ENCODE data around the gene NUDT9.
"Not testable (repeated sequence)": the region's sequence is repeated elsewhere in the genome, so short reads cannot be mapped to it uniquely, and the experiment has no call there.

The NUDT9 gene, protein sequence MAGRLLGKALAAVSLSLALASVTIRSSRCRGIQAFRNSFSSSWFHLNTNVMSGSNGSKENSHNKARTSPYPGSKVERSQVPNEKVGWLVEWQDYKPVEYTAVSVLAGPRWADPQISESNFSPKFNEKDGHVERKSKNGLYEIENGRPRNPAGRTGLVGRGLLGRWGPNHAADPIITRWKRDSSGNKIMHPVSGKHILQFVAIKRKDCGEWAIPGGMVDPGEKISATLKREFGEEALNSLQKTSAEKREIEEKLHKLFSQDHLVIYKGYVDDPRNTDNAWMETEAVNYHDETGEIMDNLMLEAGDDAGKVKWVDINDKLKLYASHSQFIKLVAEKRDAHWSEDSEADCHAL

DNA sequence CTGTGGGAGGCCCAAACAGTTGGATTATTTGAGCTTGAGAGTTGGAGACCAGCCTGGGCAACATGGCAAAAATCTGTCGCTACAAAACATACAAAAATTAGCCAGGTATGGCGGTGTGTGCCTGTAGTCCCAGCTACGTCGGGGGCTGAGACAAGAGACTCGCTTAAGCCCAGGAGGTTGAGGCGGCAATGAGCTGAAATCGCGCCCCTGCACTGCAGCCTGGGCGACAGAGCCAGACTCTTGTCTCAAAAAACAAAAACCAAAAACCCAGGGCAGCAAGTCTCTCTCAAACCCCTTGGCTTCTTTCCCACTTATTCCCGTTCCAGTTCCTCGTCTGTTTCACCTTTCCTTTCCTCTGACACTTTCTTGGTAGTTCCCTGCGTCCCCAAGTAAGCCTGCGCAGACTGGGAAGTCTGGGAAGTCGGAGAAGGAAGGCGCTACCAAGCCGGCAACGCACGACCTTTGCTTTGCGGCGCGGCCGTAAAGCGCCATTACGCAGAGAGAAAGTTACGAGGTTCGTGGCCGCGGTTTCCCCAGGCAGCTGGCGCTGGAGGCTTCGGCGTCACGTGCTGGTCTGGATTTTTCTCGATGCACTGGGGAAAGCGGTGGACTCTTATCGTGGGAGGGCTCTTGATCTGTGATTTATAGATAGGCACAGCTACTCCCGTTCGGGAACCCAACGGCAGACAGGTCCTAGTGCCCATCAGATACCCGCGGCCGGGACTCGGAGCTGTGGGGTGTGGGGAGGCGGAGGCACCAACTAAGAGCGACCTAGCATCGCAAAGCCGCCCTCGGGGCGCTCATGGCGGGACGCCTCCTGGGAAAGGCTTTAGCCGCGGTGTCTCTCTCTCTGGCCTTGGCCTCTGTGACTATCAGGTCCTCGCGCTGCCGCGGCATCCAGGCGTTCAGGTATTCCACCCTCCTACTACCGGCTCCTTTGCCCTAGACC, at the start of gene NUDT9:
TSS of gene NUDT9 (plus strand) at position 470 of the 949 bp plus-strand sequence. CDS start at position 803, 333 bp downstream.
- in situ Hi-C loops (cut with MboI; ENCODE audit: low sequenced_read_pairs): no loop called here

DNA sequence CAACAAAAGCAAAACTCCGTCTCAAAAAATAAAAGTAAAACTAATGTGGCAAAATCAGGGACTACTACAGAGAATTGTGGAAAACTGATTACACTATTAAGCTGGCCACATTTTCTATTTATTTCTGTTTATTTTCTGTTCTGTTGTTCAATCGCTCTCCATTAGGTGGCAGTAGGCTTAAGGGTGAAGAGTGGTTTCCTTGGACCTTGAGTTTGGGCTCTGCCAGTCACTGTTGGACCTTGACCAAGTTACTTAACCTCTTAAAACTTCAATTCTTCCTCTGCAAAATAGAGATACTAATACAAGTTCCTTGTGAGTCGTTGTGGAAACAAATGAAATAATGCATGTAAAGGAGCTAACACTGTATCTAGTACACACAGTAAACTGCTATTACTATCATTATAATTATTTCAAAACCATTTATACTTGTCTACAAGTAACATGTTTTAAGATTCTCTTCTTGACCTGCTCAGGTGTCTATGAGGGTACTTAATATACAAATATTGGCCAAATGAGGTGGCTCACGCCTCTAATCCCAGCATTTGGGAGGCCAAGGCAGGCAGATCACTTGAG, 46.6 kb upstream of the NUDT9 start:
- in situ Hi-C loops (cut with MboI; ENCODE audit: low sequenced_read_pairs): no loop called here

DNA sequence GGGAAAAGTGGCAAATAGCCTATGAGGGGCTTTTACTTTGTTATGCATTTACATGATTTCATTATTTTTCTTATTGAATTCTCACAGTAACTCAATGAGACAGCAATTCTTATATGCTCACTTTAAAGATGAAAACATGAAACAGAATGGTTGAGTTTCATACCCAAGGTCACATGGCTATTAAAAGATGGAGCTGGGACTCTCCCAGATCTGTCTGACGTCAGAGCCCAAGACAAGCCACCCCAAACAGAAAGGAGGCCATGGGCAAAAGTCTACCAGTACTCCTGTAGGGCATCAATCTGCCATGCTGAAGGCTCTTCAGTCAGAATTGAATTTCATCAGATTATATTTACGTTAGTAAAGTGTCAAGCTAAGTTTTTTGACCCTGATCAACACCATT, 44.6 kb upstream of the NUDT9 start:
- in situ Hi-C loops (cut with MboI; ENCODE audit: low sequenced_read_pairs): no loop called here

DNA sequence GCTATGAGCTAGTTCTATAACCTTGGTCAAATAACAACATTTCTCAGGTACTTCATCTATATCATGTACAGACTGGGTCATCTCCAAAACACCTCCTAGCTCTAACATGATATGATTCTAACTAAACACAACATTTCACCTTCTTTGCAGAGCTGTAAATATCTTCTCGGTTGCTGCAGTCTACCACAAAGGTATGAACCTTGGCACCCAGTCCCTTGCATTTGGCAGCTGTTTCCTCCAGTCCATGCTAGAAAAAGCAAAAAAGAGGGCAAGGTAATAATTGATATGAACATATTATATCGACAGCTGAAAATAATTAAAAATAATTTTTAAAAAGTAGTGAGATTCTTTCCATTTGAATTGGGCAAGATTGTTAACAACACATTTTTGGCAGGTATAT, 40.3 kb upstream of the NUDT9 start:
- in situ Hi-C loops (cut with MboI; ENCODE audit: low sequenced_read_pairs): no loop called here

DNA sequence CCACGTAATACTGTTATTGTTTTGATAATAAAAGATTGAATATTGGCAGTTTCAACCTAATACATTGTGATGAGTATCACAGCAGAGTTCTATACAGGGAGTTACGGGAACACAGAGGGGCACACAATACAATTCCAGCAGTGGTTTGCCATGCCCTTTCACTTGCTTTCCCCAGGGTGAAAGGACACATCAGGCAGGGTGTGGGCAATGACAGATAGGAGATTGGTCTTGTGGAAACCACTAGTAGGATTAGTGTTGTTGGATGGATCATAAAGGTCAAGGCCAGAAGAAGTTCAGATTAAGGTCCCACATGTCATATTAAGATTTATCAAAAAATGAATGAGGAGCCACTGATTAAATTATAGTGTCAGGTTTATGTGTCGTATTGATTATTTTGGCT, 39.4 kb upstream of the NUDT9 start:
- in situ Hi-C loops (cut with MboI; ENCODE audit: low sequenced_read_pairs): no loop called here

DNA sequence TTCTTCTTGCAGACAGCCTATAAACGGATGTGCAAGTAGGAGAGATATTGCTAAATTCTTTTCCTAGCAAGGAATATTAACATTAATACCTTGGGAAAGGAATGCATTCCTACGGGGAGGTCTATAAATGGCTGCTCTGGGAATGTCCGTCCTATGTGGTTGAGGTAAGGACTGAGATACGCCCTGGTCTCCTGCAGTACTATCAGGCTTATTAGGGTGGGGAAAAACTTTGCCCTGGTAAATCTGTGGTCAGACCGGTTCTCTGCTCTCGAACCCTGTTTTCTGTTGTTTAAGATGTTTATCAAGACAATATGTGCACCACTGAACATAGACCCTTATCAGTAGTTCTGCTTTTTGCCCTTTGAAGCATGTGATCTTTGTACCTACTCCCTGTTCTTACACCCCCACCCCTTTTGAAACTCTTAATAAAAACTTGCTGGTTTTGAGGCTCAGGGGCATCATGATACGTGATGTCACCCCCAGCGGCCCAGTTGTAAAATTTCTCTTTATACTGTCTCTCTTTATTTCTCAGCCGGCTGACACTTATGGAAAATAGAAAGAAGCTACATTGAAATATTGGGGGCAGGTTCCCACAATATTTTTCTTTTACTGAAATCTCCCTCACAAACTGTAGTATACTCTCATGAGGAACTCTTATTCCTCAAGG, 37.8 kb upstream of the NUDT9 start:
- in situ Hi-C loops (cut with MboI; ENCODE audit: low sequenced_read_pairs): not testable (repeated sequence)

DNA sequence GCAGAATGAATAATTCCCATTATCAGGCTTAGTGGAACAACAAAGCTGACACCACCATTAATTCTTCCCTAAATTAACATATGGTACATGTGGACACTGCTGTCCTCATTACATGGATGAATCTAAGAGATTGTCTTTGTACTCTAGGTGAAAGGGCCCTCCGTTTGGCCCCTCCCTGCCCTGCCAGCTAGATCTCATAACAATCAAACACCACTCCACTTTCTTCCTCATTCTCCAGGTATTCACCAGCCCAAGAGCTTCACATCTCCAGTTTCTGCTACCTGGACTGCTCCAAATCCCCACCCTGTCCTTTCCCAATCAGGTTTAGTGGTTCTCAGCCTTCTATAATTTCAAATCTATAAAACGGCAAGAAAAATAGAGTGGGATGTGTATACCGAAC, 35.1 kb upstream of the NUDT9 start:
- in situ Hi-C loops (cut with MboI; ENCODE audit: low sequenced_read_pairs): no loop called here

DNA sequence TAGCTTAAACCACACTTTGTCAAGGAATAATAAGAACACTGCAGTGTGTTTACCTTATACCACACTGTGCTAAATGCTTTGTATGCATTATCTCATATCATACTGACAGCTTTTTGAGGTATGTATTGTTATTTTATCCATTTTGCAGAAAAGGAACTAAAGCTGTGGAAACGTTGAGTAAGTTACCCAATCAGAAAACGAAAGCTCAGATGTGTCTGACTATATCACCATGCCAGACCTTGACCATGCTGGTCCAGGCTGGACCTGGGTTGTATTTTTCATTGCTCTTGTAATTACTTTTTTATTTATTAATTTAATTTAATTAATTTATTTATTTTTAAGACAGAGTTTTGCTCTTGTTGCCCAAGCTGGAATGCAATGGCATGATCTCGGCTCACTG, 33.5 kb upstream of the NUDT9 start:
- in situ Hi-C loops (cut with MboI; ENCODE audit: low sequenced_read_pairs): no loop called here

DNA sequence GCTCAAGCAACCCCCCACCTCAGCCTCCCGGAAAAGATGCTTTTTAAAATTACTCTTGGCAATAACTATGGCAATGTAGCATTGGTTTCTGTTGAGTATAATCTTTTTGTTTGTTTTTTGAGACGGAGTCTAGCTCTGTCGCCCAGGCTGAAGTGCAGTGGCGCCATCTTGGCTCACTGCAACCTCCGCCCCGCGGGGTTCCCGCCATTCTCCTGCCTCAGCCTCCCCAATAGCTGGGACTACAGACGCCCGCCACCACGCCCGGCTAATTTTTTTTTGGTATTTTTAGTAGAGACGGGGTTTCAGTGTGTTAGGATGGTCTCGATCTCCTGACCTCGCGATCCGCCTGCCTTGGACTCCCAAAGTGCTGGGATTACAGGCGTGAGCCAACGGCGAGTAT, 32.3 kb upstream of the NUDT9 start:
- in situ Hi-C loops (cut with MboI; ENCODE audit: low sequenced_read_pairs): not testable (repeated sequence)

DNA sequence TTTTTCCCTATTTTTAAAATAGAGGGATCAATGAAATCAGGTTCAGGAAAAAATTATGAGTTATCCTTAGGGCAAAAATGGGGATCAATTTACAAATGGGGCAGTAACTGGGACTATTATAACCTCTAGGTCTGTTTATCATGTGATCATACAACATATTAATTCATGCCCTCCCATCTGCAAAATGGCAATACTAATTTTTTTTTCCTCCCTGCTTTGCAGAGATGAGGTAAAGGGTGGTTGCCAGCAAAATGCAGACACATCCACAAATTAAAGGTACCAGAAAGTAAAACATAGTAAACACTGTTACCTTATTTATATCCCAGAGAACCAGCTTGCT, 31.9 kb upstream of the NUDT9 start:
- in situ Hi-C loops (cut with MboI; ENCODE audit: low sequenced_read_pairs): no loop called here

DNA sequence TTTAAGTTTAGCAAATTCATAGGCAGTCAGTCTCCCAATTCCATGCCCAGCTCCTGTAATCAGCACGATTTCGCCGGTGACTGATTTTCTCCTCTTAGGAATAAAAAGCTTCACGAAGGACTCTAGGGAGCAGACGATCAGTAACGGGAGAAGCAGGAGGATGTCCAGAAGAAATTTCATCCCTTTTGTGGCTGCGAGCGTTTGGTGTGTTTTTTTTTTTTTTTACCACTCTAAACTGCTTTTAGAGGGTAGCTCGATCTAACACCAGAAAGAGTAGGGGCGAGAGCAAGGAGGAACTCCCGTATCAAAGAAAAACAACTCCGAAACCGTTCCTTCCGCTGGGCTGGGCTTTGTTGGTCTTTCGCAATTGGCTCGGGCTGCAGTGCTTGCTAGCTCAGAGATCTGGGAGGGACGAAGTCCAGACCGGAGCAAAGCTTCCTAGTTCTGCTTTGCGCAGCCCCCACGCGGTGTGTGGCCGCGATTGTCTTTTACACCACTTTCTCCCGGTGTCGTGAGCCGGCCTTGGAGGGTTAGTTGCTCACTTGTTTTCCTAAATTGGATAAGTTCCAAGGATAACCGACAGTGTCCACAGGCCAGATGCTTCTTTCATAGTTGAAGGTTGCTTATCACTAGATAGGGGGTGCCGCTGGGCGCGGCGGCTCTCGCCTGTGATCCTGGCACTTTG, 31.3 kb upstream of the NUDT9 start, which contains the start of gene HSD17B11:
TSS of gene HSD17B11 (minus strand) at position 298 of the 685 bp plus-strand sequence. CDS start at position 180, 118 bp downstream.
- in situ Hi-C loops (cut with MboI; ENCODE audit: low sequenced_read_pairs): no loop called here

DNA sequence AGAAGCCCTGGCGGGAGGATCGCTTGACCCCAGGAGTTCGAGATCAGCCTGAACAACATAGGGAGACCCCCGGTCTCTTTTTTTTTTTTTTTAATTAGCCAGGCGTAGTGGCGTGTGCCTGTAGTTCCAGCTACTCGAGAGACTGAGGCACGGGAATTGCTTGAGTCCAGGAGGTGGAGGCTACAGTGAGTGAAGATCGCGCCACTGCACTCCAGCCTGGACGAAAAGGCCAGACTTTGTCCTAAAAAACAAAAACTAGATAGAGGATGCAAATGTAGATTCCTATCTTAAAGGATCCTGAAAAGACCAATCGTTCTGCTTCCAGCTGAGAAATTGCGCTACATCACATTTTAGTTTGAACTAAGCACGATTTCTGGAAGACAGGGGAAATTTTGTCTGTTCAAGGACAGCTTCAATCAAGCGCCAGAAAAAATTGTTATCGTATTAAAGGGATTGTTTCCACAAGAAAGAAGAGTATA, 30.8 kb upstream of the NUDT9 start:
- in situ Hi-C loops (cut with MboI; ENCODE audit: low sequenced_read_pairs): no loop called here

DNA sequence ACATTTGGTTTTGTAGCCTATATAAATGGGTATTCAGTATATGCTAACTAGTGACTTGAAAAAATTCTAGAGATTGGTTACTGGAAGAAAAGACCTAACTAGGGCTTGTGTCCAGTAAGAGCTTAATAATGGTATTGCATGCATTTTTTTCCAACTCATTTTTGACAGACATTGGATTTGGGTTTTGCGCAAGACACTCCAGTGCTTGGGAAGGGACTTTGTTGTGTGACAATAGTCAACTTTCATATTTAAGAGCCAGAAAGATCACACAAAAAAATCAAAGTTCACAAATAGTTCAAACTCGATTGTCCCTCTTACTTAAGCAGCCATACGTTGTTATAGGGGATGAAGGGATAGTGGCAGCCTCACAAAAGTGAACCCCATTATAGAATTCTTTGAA, 30.2 kb upstream of the NUDT9 start:
- in situ Hi-C loops (cut with MboI; ENCODE audit: low sequenced_read_pairs): no loop called here

DNA sequence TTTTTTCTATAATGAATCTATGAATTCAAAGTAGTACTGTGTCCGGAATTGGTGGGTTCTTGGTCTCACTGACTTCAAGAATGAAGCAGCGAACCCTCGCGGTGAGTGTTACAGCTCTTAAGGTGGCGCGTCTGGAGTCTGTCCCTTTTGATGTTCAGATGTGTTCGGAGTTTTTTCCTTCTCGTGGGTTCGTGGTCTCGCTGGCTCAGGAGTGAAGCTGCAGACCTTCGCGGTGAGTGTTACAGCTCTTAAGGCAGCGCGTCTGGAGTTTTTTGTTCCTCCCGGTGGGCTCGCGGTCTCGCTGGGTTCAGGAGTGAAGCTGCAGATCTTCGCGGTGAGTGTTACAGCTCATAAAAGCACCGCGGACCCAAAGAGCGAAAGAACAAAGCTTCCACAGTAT, 27.3 kb upstream of the NUDT9 start:
- in situ Hi-C loops (cut with MboI; ENCODE audit: low sequenced_read_pairs): not testable (repeated sequence)

DNA sequence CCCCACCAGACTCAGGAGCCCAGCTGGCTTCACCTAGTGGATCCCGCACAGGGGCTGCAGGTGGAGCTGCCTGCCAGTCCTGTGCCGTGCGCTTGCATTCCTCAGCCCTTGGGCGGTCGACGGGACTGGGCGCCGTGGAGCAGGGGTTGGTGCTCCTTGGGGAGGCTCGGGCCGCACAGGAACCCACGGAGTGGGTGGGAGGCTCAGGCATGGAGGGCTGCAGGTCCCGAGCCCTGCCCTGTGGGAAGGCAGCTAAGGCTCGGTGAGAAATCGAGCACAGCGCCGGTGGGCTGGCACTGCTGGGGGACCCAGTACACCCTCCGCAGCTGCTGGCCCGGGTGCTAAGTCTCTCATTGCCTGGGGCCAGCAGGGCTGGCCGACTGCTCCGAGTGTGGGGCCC, 26.5 kb upstream of the NUDT9 start:
- in situ Hi-C loops (cut with MboI; ENCODE audit: low sequenced_read_pairs): not testable (repeated sequence)

DNA sequence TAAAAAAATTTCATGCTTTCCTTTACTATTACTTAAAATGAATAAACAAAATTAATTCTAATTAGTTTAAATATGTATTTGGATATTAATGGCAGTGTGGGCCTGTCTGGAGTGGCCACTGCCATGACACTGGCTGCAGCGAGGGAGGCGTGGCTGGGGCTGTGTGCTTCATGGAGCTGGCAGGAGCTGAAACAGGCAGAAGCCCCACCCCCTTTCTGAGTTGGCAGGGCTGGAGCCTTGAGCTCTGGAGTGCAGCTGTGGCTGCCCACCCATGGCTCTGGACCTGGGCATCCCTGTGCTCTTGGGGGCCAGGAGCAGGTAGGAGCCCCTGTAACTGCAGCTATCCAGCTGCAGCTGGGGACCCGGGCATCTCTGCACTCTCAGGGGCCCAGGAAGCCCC, 23.2 kb upstream of the NUDT9 start:
- in situ Hi-C loops (cut with MboI; ENCODE audit: low sequenced_read_pairs): no loop called here

DNA sequence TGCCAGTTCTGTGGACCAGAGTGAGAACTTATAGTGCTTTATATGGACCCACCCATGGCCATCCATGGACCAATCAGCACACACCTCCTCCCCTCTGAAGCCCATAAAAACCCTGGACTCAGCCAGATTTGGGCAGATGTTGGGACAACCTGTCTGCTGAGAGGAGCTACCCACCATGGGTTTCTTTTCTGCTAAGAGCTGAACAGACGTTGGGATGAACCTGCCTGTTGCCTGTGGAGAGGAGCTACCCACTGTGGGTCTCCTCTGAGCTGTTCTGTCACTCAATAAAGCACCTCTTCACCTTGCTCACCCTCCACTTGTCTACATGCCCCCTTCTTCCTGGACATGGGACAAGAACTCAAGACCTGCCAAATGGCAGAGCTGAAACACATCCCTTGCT, 22.4 kb upstream of the NUDT9 start:
- in situ Hi-C loops (cut with MboI; ENCODE audit: low sequenced_read_pairs): no loop called here

DNA sequence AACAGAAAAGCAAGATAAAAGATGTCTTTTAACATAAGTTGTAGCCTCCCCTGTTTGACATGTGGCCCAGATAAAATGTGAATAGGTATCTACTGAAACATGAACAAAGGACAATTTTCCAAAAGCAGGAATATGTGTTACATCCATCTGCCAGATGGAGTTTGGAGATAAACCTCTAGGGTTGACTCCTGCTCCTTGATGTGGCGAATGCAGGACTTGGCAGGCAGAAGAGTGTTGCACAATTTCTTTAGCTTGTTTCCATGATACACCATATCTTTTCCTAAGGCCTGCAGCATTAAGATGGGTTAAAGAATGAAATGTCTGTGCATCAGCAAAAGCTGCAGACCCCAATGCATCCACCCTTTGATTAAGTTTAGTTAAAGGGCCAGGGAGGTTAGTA, 18.6 kb upstream of the NUDT9 start:
- in situ Hi-C loops (cut with MboI; ENCODE audit: low sequenced_read_pairs): not testable (repeated sequence)

DNA sequence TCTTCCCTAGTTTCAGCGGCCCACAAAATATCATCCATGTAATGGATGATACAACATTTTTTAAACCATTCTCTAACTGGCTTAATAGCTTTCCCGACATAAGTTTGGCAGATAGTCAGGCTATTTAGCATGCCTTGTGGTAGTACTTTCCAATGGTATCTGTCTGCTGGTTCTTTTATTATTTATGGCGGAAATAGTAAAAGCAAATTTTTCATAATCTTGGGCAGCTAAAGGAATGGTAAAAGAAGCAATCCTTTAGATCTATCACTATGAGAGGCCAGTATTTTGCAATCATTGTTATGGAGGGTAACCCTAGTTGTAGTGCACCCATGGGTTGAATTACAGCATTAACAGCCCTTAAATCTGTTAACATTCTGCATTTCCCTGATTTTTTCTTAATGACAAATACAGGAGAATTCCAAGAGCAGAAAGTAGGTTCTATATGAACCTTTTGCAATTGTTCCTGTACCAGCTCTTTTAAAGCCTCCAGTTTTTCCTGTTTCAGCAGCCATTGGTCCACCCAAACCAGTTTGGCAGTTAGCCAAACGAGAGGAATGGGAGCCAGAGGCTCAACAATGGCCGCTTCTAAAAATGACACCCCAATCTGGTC, 17.1 kb upstream of the NUDT9 start:
- in situ Hi-C loops (cut with MboI; ENCODE audit: low sequenced_read_pairs): no loop called here

DNA sequence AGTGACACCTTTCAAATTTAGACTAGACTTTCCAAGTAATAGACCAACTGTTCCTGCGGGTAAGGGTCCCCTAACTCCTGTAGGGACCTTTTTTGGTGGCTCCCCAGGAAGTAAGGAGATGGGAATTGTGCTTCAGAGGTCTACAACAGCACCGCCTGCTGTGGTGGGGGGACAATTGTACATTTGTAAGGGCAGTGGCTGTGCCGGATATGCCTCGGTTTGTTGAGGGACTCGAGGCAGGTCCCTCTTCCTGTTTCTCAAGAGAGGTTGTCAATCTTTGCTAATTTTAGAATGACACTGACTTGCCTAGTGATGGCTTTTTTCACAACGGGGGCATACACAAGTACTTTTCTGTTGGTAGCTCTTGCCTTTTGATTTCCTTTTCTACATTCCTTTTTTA, 15.9 kb upstream of the NUDT9 start:
- in situ Hi-C loops (cut with MboI; ENCODE audit: low sequenced_read_pairs): no loop called here

All from HL-60/S4 treated with phorbol 12-myristate 13-acetate at 8.2 ng/mL for 4 days and 3 days (cell line).